Endothelial cell of umbilical vein (primary cell): Measurements from ENCODE around the gene MMP2.

Source experiments
- CTCF ChIP-seq, 2 donors: IDR thresholded peaks; 1 replicate in 1 of 2; 2 replicates in 1 of 2; pipeline ENCODE4 v1.5.1; 2011; ENCODE audit warnings: low read length in 2 of 2, mild to moderate bottlenecking in 2 of 2, moderate library complexity in 2 of 2, control low read depth in 1 of 2, inconsistent platforms in 1 of 2, low read depth in 1 of 2; ENCODE audit not compliant: insufficient read depth in 1 of 2; ENCODE audit errors: extremely low read depth in 1 of 2
- EZH2 ChIP-seq: IDR thresholded peaks from 2 replicates; pipeline ENCODE4 v1.6.1; 2012; ENCODE audit warnings: borderline replicate concordance, low read depth, mild to moderate bottlenecking, moderate library complexity, low read length, inconsistent platforms; ENCODE audit not compliant: severe bottlenecking
- FOS ChIP-seq: IDR thresholded peaks from 2 replicates; pipeline ENCODE4 v1.6.1; 2011; ENCODE audit warnings: mild to moderate bottlenecking, low read length, moderate library complexity, borderline replicate concordance; ENCODE audit not compliant: insufficient read depth
- GATA2 ChIP-seq: IDR thresholded peaks from 2 replicates; pipeline ENCODE4 v1.7.0; 2011; ENCODE audit warnings: low read depth, mild to moderate bottlenecking, moderate library complexity, mixed read lengths, low read length; ENCODE audit not compliant: insufficient read length, insufficient read depth
- JUN ChIP-seq: IDR thresholded peaks from 2 replicates; pipeline ENCODE4 v1.6.1; 2011; ENCODE audit warnings: borderline replicate concordance, low read depth; ENCODE audit not compliant: insufficient read length, insufficient read depth
- MYC ChIP-seq: IDR thresholded peaks from one replicate; pipeline ENCODE4 v1.6.1; 2011; ENCODE audit warnings: mild to moderate bottlenecking, low read depth, low read length
- POLR2A ChIP-seq: IDR thresholded peaks from 2 replicates; pipeline ENCODE4 v1.6.1; 2012; ENCODE audit warnings: low read depth, mild to moderate bottlenecking, control low read depth, low read length
- POLR2AphosphoS5 ChIP-seq: IDR thresholded peaks from 2 replicates; pipeline ENCODE4 v1.6.1; 2012; ENCODE audit warnings: low read depth, mild to moderate bottlenecking, control low read depth, low read length, moderate library complexity; ENCODE audit not compliant: insufficient read depth
- TF ChIP-seq, protein P1 (sequence below): IDR thresholded peaks from 2 replicates; pipeline ENCODE4 v1.6.1; 2011; ENCODE audit not compliant: insufficient read depth, insufficient read length

GRCh38 chr16:55443434-55444346 is 35.3 kb upstream of the MMP2 start:
- TF ChIP-seq CTCF (IDR thresholded peaks at IDR 0.05; ENCODE audit: extremely low read depth in 1 of 2, insufficient read depth in 1 of 2, low read depth in 1 of 2, low read length in 2 of 2), result no peak
- TF ChIP-seq POLR2AphosphoS5, result no peak
- TF ChIP-seq MYC, result no peak
- TF ChIP-seq POLR2A, result no peak
- TF ChIP-seq GATA2, result no peak
- TF ChIP-seq, protein P1, sequence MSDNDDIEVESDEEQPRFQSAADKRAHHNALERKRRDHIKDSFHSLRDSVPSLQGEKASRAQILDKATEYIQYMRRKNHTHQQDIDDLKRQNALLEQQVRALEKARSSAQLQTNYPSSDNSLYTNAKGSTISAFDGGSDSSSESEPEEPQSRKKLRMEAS, result no peak
- TF ChIP-seq EZH2, result no peak
- TF ChIP-seq JUN, result no peak
- TF ChIP-seq FOS, result no peak
